AG04450 (cell line): ENCODE data around the gene GPNMB. TPM values are rescaled to one million over a fixed set of nuclear protein-coding genes. Genes with fewer than 3 reads are reported as not detected.
"Not testable (repeated sequence)": the region's sequence is repeated elsewhere in the genome, so short reads cannot be mapped to it uniquely, and the experiment has no call there.

Experiments used
- CTCF ChIA-PET: fragments of 300-600, 350-600 bp; formaldehyde crosslinking; extraction: SDS; loops from one replicate; lab custom pipeline; 2022; ENCODE audit warnings: antibody characterized with exemption, inconsistent platforms; lab: Charles Lee
- POLR2A ChIA-PET: fragments of 350-600 bp; formaldehyde crosslinking; extraction: SDS; loops from one replicate; lab custom pipeline; 2021; ENCODE audit warnings: antibody characterized with exemption, inconsistent platforms; lab: Yijun Ruan, JAX
- DNase-seq: peaks from one replicate; pipeline ENCODE4 v3.0.0-alpha.2; 2011; ENCODE audit warnings: low read depth, low spot score
- H3K27ac ChIP-seq: one replicate; pipeline ENCODE4 v1.5.1; 2012; ENCODE audit warnings: low read depth, low read length, control low read depth
- H3K27me3 ChIP-seq: one replicate; pipeline ENCODE4 v1.6.0; 2012; ENCODE audit warnings: low read length; ENCODE audit not compliant: control insufficient read depth, insufficient read depth
- H3K4me3 ChIP-seq: 2 replicates; pipeline ENCODE4 v1.5.1; 2011; ENCODE audit warnings: mild to moderate bottlenecking, low read depth, low read length, control low read depth
- H3K9me3 ChIP-seq: 2 replicates; pipeline ENCODE4 v1.5.1; 2012; ENCODE audit warnings: low read length; ENCODE audit not compliant: control insufficient read depth, insufficient read depth
- polyA plus RNA-seq: library from polyadenylated mRNA; depleted of rRNA; stranded (reverse); fragments of >200 nt; gene quantifications from 2 replicates; pipeline ENCODE4 v1.2.3, GENCODE V29; 2011
- TF ChIP-seq, protein P1 (sequence below): IDR thresholded peaks from 2 replicates; pipeline ENCODE4 v1.5.1; 2011; ENCODE audit warnings: low read depth, low read length, control low read depth, inconsistent platforms

The GPNMB gene
- polyA plus RNA-seq, 1 experiment: 6.8 TPM

DNA sequence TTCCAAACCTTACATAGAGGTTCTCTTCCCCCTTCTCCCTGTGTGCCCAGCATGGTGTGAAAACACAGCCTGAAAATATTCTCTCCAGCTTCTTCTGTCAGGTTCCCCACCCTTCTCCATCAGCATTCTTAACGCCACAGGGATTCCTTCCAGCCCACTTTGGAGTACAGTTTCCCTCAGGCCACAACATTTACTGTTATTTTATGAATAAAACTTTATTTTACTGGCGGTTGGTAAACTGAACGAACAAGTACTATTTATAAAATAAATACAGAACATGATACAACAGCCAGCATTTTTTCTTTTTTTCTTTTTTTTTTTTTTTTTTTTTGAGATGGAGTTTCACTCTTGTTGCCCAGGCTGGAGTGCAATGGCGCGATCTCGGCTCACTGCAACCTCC is 31.6 kb upstream of the GPNMB start:
- Histone ChIP-seq H3K4me3 (no peak overlapping the region), H3K27me3 (peaks cover 7% of the 10 kb centered on the region), H3K27ac (no peak overlapping the region), H3K9me3 (no peaks in the 10 kb centered on the region)
- DNase-seq: no peak
- ChIA-PET POLR2A (no interaction called here), CTCF (interaction anchor here (0.7 to 0.9 kb wide), 2 partner anchors 57 to 129 kb away, joined by 3 to 4 read pairs; no protein-coding TSS in a partner anchor)
- TF ChIP-seq, protein P1, sequence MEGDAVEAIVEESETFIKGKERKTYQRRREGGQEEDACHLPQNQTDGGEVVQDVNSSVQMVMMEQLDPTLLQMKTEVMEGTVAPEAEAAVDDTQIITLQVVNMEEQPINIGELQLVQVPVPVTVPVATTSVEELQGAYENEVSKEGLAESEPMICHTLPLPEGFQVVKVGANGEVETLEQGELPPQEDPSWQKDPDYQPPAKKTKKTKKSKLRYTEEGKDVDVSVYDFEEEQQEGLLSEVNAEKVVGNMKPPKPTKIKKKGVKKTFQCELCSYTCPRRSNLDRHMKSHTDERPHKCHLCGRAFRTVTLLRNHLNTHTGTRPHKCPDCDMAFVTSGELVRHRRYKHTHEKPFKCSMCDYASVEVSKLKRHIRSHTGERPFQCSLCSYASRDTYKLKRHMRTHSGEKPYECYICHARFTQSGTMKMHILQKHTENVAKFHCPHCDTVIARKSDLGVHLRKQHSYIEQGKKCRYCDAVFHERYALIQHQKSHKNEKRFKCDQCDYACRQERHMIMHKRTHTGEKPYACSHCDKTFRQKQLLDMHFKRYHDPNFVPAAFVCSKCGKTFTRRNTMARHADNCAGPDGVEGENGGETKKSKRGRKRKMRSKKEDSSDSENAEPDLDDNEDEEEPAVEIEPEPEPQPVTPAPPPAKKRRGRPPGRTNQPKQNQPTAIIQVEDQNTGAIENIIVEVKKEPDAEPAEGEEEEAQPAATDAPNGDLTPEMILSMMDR: no peak

DNA sequence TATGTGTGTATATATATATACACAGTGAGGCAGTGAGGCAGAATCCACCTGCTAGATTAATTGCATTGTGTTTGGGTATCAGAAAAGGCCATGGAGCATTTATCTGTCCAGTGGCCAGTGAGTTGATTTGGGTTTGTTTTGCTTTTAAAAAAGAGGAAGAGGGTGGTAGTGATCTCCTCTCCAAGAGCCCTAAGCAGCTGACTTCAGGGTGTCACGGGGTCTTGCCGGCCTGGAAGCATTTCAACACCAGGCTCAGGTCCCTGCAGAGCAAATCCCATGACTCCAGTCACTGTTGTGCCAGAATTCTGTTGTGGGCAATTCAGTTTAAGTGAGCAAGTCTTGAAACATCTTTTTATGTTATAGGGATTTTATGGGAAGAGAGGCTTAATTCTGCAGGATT is 30.6 kb upstream of the GPNMB start:
- DNase-seq: no peak
- H3K27ac ChIP-seq: no peak overlapping the region
- H3K9me3 ChIP-seq: no peaks in the 10 kb centered on the region
- ChIA-PET CTCF (interaction anchor here (0.9 kb wide), 1 partner anchor 130 kb away, joined by 3 read pairs; no protein-coding TSS in a partner anchor), POLR2A (no interaction called here)
- TF ChIP-seq, protein P1: no peak
- H3K27me3 ChIP-seq: peaks cover 11% of the 10 kb centered on the region
- no peak overlapping the region for H3K4me3 ChIP-seq

DNA sequence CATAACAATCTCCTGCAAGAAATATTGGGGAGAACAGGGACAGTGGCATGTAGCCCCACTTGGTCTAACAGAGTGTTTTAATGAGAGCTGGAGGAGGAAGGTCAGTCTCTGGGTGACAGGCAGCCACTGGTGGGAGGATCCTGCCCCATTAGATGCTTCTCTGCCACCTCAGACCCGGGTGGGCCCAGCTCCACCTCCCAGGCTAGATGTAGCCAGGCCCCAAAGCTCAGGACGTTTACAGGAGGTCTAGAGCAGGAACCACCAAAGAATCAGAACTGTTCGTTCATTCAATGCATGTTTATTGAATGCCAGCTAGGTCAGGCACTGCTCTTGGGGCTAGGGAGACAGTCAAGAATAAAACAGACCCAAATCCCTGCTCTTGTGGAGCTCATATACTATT is 28.4 kb upstream of the GPNMB start:
- CTCF ChIA-PET: interaction anchor here (1.0 kb wide), 1 partner anchor 55 kb away, joined by 3 read pairs; no protein-coding TSS in a partner anchor
- POLR2A ChIA-PET: no interaction called here

DNA sequence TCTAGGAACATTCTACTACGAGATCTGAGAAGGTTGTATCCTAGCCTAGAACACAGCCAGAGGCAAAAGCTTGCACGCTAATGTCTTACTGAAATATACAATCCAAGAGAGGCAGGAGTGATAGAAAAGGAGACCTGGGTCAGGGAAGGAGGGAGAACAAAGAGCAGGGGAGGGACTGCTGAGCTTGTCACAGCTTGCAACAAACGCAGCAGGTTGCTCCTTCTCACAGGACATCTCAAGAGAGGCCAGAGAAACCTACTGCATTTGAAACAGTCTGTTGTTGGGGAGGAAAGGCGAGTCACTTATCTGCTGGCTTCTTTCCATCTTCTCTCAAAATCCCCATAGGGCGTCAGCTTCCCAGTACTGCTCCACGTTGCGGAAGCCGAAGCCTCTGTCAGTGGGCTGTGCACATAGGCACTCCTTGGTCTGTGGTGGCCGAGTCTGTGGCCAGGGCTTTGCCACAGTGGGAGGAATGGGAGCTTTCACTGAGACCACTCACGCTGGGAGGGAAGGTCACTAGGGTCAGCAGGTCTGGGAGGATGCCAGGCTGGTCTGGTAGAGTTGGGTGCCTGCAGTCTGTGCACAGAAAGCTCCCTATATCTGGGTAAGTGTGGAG is 25.8 kb upstream of the GPNMB start:
- ChIA-PET CTCF (no interaction called here), POLR2A (no interaction called here)
- Histone ChIP-seq H3K4me3 (no peak overlapping the region), H3K27ac (no peak overlapping the region), H3K9me3 (no peaks in the 10 kb centered on the region), H3K27me3 (peaks cover 13% of the 10 kb centered on the region)
- DNase-seq: no peak
- TF ChIP-seq, protein P1: no peak

More for the DNA sequence above, 28.4 kb upstream of the GPNMB start:
- Histone ChIP-seq H3K27me3 (peaks cover 15% of the 10 kb centered on the region), H3K9me3 (no peaks in the 10 kb centered on the region), H3K4me3 (no peak overlapping the region), H3K27ac (no peak overlapping the region)
- TF ChIP-seq, protein P1: no peak
- DNase-seq: no peak

DNA sequence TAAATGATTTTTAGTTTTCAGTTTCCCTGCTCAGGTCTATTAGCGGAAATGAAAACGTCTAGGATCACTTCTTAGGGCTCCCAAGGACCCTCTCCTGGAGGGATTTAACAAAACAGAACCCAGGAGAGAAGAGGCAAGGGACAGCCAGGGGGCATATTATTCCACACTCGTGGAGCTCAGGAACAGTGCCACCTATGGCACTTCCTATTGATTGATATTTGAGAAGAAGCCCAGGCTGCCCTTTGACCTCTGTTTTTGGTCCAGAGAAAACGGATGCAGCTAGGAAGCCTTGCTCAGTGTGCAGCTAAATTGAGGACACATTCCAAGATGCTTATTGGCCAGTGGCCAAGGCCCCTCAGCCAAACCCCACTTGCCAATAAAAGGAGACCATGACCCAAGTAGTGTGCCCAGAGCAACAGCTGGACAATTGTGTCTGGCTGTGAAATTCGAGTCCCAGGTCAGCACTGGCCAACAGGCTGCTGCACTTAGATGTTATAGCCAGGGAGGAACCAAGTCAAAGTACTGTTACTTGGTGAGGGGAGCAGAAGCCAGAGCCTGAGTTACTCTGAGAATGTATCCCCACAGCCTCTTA is 24.0 kb upstream of the GPNMB start:
- no peak overlapping the region for H3K4me3 ChIP-seq
- DNase-seq: no peak
- no peak overlapping the region for H3K27ac ChIP-seq
- CTCF ChIA-PET: interaction anchor here (0.7 kb wide), 1 partner anchor 40 kb away, joined by 3 read pairs; no protein-coding TSS in a partner anchor
- POLR2A ChIA-PET: no interaction called here
- H3K9me3 ChIP-seq: no peaks in the 10 kb centered on the region
- TF ChIP-seq, protein P1: no peak
- H3K27me3 ChIP-seq: peaks cover 15% of the 10 kb centered on the region

DNA sequence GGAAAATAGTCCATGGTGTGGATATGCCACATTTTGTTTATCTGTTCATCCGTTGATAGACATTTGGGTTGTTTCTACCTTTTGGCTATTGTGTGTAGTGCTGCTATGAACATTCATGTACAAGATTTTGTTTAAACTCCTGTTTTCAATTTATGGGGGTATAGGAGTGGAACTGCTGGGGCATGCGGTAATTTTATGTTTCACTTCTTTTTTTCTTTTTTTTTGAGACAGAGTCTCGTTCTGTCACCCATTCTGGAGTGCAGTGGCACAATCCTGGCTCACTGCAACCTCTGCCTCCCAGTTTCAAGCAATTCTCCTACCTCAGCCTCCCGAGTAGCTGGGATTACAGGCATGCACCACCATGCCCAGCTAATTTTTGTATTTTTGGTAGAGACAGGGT is 22.2 kb upstream of the GPNMB start:
- H3K4me3 ChIP-seq, H3K27ac ChIP-seq, CTCF ChIA-PET, DNase-seq, H3K9me3 ChIP-seq, POLR2A ChIA-PET: not testable (repeated sequence)
- peaks cover 12% of the 10 kb centered on the region for H3K27me3 ChIP-seq
